B cell (primary cell): ENCODE results near the gene ATAD3C.
"Not testable (repeated sequence)": the region's sequence is repeated elsewhere in the genome, so short reads cannot be mapped to it uniquely, and the experiment has no call there.

Experiments used
- EZH2 ChIP-seq: IDR thresholded peaks from 2 replicates; pipeline ENCODE4 v1.6.1; 2012; ENCODE audit warnings: borderline replicate concordance, low read depth, mild to moderate bottlenecking, moderate library complexity, low read length; ENCODE audit not compliant: insufficient read depth, poor library complexity, severe bottlenecking
- TF ChIP-seq, protein P1 (sequence below): fragments of 200-600 bp; IDR thresholded peaks from one replicate; pipeline ENCODE4 v1.8.0; 2022; ENCODE audit warnings: antibody characterized with exemption, mild to moderate bottlenecking

DNA sequence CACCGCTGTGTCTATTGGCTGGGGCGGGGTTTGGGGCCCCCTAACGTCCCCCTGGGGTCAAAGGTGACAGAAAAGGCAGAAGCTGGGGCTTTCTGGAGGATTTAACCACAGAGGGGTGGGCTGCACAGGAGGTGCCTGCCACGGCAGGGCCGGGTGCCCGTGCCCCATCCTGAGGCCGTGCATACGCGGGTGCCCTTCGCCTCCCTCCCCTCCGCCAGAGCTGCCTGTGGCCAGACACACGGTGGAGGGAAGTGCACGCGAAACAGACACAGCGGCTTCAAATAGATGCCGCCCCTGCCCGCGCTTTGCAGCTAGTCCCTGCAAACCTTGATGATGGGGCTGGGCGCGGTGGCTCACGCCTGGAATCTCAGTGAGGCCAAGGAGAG is 60.0 kb downstream of the ATAD3C start:
- TF ChIP-seq, protein P1, sequence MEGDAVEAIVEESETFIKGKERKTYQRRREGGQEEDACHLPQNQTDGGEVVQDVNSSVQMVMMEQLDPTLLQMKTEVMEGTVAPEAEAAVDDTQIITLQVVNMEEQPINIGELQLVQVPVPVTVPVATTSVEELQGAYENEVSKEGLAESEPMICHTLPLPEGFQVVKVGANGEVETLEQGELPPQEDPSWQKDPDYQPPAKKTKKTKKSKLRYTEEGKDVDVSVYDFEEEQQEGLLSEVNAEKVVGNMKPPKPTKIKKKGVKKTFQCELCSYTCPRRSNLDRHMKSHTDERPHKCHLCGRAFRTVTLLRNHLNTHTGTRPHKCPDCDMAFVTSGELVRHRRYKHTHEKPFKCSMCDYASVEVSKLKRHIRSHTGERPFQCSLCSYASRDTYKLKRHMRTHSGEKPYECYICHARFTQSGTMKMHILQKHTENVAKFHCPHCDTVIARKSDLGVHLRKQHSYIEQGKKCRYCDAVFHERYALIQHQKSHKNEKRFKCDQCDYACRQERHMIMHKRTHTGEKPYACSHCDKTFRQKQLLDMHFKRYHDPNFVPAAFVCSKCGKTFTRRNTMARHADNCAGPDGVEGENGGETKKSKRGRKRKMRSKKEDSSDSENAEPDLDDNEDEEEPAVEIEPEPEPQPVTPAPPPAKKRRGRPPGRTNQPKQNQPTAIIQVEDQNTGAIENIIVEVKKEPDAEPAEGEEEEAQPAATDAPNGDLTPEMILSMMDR, result not testable (repeated sequence)
- not testable (repeated sequence) for TF ChIP-seq EZH2
